ENCODE measurements around the gene GPR139. TPM values are rescaled to one million over a fixed set of nuclear protein-coding genes. Genes with fewer than 3 reads are reported as not detected.

Gene GPR139
- total RNA-seq, 1 donor from 2014 or later: not detected

DNA sequence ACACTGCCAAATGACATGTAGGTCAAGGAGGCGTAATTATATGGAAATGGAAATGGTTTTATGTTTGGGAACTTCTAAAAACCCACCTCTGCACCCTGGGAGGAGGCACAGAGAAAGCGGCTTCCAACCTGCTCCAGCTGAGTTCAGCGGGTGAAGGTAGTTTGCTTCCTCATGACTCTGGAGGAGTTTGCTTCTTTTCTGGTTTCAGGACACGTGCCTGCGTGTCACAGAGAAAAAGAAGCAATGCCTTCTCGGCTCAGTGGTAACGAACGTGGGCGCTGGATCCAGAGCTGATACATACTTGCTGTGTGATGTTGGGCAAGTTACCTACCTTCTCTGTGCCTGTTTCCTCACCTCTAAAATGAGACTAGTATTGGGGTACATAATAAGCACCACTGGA lies 22.1 kb downstream of the GPR139 start:
- no peak for DNase-seq

DNA sequence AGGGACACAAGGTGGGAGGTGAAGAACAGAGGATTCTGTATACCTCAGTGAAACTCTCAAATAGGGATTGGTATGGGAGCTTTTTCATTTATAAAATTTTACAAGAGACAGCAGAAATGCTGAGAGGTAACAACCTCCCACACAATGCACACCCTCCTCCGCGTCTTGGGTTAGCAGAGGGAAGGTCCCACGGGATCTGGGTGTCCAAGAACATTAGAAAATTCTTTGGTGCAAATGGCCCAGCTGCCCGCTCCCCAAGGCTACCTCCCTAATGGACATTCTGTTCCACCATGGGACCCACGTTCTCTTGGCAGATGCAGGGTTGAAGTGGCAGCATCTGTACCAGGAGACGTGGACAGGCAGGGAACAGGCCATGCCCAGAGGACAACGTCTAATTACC lies 22.5 kb downstream of the GPR139 start:
- no peak for DNase-seq

DNA sequence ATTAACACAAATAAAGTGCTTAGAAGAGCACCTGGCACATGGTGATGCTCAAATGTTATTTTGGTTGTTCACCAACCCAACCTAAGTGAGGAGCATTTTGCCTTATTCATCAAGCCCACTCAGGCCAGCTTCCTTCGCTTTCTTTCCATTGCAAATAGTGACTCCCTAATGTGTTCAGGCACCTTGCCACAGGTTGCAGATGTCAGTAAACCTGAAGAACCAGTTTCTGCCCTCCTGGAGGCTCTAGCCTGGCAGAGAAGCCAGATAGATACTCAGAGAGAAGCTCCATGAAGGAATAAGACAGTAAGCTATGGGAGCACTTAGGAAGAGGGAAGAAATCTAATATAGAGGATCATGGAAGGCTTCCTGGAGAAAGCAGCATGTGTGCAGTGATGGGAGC lies 23.9 kb downstream of the GPR139 start:
- DNase-seq: no peak

DNA sequence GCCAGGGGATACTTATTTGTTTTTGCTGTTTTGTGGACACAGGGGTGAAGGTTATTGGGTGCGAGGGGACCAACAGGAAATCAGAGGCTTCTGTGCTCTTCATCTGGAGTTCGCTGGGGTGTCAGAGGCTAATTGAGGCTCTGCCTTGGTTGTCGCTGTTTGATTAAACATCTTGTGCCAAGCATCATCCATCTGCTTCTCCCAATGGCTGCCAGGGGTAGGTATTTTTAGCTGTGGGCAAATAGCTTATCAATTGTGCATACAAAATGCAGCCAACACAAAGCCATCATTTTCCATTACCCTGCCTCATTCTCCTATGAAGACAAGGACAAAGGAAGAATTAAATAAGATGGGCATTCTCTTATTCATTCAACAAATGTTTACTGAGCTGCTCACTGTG lies 27.8 kb downstream of the GPR139 start:
- no peak for DNase-seq

DNA sequence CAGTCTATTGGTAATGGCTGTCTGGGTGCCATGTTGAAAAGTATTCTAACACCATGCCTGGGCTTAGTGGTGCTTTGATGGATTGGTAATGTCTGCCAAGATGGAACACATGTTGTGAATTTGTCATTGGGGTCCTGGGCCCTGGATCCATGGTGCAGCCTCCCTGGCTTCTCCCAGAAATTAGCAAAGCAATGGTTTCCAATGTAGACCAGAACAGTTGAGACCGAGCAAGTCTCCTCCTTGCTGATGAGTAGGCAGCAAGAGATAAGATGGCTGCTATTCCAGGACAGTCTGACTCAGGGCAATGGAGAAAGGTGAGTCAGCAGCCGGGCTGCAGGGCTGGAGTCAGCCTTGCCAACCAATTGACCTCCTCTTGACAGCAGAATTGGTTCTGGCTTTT lies 30.8 kb downstream of the GPR139 start:
- no peak for DNase-seq

DNA sequence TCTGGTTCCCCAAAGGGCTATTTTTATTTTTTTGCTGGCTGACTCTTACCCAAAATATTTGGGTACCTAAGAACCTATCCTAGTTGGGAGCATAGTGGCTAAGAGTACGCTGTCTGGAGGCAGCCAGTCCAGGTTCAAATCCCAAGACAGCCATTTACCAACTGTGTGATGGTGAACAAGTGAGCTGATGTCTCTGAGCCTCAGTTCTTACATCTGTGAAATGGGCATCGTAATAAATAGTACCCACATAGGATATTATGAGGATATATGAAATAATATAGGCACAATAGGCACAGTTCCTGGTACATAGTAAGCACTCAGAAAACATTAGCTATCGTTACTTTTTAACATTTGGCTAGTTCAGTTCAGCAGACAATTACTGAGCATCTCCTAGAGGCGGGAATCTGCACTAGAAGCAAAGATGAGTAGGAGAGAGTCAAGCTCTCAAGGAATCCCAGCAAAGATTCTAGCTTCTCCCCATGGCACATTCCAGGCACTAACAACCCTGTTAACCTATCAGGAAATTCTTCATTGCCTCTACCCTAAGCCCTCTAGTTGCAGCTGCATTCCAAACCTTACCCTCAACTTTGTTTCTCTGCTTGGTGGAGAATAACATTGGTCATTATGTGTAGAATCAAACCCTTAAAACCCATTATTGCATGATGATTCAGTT lies 31.6 kb downstream of the GPR139 start:
- DNase-seq: no peak

DNA sequence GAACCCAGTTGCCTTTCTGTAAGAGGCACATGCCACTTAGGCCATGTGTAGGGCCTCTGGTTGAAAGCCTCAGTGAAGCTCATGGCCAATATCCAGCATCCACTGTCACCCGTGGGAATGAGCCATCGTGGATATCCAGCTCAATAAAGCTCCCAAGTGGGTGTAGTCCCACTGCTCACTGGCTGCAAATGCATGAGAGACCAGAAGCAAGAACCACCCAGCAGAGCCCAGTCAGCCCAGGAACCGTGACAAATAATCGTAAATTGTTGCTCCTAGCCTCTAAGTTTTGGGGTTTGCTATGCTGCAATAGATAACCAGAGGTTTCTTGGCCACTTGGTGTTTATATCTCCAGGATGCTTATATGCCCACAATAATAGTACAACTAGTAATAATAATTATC lies 33.7 kb downstream of the GPR139 start:
- no peak for DNase-seq

DNA sequence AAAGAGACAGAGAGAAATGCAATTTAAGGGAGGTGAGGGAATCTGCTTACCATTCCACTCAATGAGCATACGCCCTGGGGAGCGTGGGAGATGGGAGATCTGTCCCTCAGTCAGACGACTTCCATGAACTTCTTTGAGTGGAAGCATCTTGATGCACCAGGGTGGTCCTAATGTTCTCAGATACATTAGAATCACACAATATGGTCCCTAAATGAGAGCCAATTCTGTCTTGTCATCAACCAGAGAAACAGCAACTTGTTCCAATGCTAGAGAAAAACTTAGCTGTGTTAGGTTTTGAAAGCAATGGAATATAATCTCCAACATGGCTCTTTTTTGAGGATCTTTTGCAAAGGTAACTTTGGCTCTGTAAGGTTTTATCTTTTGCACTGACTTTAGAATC lies 44.1 kb downstream of the GPR139 start:
- DNase-seq: no peak

DNA sequence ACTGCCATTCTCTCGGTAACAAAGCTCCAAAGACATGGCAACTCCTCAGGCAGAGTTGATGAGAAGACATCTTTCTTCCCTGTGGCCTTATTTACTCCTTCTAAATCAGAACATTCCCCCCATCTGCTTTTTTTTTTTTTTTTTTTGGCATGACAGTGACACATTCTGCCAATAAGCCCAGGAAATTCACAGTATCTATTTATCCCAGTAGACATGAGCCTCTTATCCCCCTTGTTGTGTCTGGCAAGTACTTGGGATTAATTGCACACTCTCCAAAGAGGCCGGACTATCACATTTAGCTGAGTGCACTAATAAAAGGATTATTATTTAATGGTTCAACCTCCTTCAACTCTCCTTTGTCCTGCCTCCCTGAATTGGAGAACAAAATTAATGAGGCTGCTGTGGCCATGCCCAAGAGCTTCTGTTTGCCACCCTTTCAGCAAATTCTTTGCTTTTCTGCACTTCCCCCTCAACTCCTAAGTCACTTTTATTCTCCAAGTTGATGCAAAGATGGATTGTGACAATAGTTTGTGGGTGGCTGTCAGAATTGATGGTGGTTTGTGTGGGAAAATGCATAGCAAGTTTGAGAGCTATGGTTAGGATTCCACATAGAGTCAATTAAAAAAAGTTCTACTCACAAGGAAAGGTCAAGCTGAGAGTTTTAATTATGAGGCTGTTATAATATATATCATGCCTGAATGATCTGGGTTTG lies 47.2 kb downstream of the GPR139 start:
- no peak for DNase-seq

DNA sequence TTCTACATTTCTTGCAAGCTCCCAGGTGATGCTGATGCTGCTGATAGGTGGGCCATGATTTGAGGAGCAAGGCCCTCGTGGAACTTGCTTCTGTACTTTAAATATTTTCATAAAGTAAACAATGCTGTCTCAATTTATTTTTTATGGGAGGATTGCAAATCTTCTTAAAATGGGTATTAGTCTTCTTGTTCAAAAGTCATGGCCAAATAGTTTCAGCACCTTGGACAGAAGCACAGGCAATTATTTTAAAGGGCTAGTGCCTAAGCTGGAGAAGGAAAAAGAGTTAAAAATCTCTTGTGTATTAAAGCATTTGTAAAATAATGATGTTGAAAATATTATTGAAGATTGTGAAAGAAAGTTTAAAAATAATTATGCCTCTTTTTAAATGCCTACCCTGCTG lies 50.5 kb downstream of the GPR139 start:
- DNase-seq: peak; percentile 25

DNA sequence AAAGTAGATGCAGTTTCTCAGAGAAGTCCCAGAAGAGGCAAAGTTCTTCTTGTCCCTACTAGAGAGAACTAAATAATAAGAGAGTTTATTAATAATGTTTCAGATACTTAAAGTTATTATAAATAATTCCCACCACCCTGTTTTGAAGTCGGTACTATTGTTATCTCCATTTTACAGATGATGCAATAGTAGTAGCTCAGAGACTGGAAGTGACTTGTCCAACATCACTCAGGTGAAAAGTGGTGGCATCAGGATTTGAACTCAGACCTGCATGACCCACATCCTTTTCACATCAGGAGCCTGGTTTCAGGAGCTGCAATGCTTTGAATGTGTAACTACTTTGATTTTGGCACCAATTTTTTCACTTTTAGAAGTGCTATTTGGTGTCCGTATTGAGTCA lies 52.7 kb downstream of the GPR139 start:
- no peak for DNase-seq

DNA sequence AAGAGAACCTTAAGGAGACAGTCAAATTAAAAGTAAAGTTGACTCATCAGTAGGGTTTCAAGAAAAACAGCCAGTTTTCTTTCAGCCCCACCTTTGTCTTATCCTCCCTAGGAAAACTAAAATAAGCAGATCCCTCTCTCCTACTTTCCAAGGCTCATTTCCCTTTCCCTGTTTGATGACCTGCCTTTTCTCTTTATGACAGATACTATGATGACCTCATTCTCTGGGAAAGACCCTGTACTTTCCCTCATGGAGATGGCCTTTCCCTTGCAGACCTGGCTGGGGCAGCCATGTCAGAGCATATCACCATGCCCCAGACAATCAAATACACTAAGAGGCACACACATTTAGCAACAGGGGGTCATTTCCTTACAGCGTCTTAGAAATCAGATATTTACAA lies 53.6 kb downstream of the GPR139 start:
- no peak for DNase-seq

DNA sequence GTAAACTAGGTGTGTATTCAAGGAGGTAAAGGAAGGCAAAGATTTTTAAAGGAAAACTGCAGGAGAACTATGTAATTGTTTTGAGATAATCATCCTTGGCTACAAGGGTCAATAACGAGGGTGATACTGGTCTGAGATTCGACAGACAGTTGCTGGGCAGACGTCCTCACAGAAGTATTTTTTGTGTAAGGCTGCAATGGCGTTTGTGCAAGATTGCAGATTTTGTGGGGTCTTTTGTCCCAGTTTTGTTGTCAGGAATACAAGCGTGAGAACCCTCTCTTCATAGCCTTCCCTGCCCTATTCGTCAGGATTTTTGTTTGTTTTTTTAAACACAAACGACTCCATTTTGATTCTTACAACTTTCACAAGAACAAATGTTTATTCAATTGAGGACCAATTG lies 57.5 kb downstream of the GPR139 start:
- DNase-seq: no peak

DNA sequence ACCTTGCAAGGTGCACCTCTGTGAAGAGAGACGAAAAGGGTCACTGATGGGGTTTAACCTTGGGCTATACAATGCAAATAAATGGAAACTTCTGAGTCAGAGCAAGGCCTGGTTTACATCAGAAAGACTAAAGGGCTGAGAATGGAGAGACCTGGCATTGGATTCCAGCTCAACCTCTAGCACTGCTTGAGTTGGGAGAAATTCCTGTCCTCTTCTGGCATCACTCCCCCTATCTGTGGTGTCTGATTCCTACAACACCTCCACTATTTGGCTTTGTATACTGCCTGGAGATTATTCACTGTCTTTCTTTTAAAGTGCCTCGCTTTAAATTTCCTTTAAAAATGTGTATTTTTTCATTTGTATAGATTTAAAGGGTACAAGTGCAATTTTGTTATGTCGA lies 68.8 kb downstream of the GPR139 start:
- no peak for DNase-seq

DNA sequence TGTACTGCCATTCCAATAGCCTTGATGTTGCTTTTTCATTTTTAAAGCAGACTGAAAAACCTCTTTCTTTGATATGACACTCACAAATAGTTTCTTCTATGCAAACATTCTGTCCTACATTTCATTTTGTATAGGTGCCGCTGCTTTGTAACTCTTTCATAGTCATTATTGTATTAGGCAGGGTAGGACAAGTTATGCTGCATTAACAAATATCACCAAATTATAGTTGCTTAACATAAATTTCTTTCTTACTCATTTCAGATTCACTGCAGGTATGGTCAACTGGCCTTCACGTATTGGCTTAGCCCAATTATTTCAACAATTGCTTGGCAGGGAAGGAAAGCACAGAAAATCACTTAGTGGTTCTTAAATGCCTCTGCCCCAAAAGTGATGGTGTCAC lies 70.8 kb downstream of the GPR139 start:
- DNase-seq: no peak

DNA sequence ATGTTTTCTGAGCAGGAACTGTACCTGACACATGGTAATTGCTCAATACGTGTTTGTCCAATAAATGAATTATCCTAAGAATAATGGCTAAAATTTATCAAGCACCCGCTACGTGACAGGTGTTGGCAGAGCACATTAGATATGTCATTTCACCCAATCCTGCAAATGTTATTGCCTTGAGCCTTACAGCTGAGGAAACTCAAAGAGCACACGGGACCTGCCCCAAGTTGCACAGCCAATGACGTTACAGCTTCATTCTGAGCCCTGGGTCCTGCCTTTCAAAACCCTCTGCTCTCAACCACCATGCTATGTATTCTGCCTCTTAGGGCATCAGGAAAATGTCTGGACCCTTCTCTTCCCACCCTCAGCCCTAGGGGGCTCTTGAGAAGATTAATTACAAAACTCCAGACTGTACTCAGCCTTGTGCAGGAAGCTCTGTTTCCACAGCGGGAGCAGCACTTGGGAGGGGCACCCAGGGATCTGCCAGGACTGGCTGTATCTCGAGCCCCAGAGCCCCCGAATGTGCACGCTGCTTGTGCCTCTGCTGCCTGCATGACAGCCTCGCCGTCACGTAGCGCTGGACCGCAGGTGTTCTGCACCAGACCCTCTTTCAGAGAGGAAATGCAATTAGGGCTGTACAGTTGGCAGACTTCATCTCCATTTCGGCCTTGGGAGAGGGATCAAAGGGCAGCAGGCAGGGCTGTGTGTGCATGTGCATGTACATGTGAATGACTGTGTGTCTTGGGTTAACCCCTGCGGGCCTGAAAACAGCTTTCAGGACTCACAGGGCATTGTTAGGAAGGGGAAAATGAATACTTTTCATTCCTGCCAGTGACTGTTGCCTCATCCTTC lies 71.6 kb downstream of the GPR139 start:
- DNase-seq: no peak

DNA sequence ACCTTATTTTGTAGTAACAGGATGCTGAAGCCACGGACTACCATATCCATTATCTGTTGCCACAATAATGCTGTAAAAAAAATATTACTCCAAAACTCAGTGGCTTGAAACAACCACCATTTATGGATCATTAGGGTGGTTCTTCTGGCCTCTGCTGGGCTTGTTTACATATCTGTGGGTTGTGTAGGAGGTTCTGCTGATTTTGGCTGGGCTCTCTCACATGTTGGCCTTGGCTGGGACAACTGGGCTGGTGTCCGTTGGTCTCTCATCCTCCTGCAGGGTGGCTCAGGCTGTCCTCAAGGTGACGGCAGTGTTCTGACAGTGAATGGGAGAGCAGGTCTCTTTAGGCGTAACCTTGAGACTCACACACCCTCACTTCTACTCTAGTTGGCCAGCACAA lies 76.0 kb downstream of the GPR139 start:
- no peak for DNase-seq

DNA sequence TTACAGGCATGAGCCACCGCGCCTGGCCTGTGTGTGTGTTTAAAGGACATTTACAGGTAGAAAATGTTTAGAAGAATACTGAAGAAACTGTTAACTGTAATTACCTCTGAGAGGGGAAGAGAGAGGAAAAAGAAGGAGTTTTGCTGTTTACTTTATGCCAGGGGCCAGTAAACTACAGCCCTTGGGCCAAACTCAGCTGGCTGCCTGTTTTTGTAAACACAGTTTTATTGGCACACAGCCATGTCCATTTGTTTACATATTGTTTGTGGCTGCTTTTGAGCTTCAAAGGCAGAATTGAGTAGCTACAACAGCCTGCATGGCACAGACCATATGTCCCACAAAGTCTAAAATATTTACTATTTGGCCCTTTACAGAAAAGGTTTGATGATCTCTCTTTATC lies 76.4 kb downstream of the GPR139 start:
- DNase-seq: no peak

DNA sequence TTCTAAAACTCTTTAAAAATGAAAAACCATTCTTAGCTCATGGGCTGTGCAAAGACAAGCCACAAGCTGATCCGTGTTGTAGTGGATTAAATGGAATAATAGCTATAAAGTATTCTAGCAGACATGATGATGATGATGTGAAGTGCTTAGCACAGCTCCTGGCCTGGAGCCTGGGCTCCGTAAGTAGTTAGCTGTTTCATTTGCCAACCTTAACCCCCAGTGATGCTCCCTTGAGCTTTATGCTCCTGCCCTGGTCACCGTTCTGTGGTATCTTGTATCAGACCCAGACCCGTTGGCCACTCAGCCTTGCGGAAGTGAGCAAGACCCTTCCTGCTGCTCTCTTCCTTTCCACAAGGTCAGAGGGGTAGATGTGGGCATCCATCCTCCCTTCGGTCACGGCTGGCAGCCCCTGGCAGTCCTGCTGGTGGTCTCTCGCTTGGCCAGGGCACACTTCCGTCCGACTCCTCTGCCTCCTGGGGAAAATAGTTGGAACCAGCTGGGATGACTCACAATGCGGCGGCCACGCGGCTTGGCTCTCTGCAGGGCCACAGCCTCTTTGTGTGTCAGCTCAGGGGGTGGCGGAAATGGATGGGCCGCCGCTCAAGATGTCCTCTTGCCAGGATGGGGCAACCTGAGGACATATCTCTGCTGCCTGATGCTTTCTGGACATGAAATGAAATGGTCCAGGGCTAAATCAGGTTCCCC lies 79.1 kb downstream of the GPR139 start:
- no peak for DNase-seq

DNA sequence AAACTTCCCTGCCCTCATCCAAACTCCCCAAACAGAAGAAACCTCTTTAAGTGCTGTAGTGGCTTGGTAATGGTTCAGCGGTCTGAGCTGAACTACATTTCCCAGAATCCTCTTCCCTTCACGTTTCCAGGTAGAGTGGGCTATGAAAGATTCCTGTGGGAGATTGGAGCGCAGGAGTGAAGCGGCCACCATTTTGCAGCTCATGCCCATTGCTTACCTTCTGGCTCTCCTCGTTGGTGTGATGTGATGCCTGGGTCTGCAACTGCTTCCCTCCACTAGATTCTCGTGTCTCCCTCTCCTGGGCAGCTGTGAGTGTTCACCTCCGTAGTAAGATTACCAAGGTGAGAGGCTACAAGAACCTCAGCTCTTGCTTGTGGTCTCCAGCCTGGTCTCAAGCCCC lies 82.1 kb downstream of the GPR139 start:
- DNase-seq: no peak

DNA sequence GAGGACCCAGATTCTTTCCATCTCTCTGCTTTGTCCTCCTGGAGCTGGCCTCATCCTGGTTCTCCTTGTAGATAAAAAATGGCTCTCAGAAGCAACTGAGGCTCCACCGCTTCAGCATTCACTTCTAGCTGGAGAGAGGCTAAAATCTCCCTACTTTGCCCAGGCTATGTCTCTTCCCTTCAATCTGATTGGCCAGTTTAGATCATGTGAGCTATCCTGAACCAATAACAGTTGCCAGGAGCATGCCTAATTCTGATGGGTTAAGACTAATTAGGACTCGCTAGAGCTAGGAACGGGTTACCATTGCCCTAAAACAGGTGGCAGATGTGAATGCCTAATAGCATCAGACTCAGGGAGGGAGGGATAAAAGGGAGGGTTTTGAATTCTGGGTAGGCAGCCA lies 89.6 kb downstream of the GPR139 start:
- no peak for DNase-seq
